NCI-H1436 (cell line): Measurements from ENCODE around the gene NTNG1.
"Not testable (repeated sequence)": the region's sequence is repeated elsewhere in the genome, so short reads cannot be mapped to it uniquely, and the experiment has no call there.

Experiments used
- DNase-seq: peaks from one replicate; lab custom pipeline; 2025; lab: John Stamatoyannopoulos, UW

Gene NTNG1

GRCh38 chr1:107140703-107141490 lies at the start of gene NTNG1:
Gene NTNG1, plus strand, starts transcription at chr1:107141039.
- no peak for DNase-seq

DNA sequence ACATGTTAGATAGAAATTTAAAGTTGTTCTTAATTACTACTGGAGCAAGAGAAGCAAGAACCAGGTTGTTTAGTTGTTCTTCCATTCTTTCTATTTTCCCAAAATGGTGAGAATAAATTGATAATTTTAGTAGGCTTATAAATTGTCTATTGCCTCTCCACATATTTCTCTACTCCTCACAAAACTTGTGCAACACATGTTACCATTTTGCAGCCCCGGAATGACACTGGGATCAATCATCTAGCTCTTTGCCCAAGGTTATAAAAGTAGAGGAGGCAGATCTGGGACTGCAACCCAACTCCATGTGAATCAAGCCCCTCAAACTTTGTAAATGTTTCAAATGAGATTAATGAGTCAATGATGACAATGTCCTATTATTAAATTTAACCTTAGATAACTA lies 49.4 kb upstream of the NTNG1 start:
- no peak for DNase-seq

- DNase-seq: not testable (repeated sequence)
Measured at GRCh38 chr1:107093395-107093794, 47.4 kb upstream of the NTNG1 start.

DNA sequence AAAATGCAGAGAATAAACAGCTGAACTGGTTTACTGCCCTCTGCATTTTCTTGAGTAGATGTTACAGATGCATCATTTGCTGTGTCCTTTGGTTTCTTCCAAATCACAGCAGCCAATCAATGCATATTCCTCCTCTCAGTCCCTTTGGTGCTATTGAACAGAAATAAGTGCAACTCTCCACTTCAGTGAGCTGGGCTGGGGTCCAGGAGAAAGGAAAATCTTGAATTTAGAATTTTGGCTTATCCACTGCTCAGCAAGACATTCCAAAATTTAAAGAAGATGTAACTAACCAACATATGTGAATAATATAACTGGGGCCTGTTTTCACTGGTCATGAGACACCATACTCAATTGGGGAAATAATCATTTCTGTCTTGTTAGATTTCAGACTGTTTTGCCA lies 45.2 kb upstream of the NTNG1 start:
- DNase-seq: no peak

DNA sequence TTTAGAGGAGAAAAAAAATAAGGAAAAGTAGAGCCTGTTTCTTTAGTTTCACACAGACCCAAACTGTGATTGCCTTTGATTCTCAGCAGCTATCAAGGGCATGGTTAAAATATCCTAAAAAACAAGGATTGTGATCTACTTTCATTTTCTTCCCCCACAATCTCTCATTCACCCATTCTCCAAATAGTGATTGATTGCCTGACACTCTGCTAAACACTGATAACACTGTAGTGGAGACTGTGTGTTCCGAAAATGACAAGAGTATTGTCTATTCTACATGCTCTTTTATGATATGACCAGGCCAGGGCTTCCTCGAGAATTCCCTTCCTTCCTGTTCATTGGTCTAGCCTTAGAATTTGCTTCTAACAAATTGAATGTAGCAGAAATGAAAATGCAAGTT lies 44.1 kb upstream of the NTNG1 start:
- DNase-seq: no peak

DNA sequence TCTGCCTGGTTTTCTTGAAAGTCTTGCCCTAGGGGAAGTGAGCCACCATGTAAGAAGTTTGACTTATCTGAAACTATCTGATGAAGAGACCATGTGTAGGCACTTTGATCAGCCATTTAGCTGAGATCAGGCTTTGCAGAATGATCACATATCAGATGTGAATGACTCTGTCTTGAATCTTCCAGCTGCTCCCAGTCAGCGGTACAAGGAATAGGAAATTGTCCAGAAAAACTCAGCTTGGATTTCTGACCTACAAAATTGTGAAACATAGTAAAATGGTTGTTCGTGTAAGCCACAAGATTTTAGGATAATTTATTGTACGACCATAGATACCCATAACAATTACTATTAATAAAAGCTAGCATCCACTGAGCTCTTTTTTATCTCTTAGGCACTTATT lies 41.9 kb upstream of the NTNG1 start:
- no peak for DNase-seq

- DNase-seq: no peak
Measured at GRCh38 chr1:107100331-107100984, 40.4 kb upstream of the NTNG1 start.

DNA sequence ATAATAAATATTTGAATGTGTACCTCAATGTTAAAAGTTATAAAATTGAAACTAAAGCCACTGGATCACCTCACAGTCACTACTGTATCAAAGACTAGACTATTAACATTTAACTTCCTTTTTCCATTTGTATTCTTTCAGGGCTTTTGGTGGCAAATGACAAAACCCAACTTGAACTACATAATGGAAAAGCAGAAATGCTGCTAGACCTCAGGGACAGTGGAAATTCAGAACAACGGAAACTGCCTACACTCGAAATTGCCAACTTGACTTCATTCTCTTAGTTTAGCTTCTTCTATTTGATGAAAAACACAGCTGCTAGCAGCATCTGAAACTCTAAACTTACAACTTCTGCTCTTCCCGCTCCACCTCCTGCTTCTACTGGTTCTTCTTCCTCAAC lies 34.9 kb upstream of the NTNG1 start:
- DNase-seq: no peak

- no peak for DNase-seq
Measured at GRCh38 chr1:107110326-107110725, 30.5 kb upstream of the NTNG1 start.

DNA sequence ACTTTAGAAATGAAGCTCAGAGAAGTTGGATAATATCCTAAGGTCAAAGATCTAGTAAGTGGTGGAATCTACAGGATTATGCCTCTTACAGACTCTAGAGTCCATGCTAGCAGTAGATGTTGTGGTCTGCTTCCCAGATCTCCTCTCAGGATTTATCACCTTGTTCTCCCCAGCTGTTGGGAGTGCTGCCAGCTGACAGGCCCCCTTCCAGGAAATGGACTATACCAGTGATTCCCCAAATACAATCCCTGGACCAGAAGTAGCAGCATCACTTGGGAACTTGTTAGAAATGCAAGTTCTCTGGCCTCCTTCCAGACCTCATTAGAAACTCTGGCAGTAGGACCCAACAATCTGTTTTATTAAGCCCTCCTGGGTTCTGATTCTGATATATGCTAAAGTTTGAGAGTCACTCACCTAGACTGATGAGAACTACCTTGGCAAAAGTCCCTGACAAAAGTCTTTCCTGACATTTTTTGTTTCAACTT lies 24.5 kb upstream of the NTNG1 start:
- DNase-seq: no peak

- DNase-seq: no peak
Measured at GRCh38 chr1:107122225-107122624, 18.6 kb upstream of the NTNG1 start.

DNA sequence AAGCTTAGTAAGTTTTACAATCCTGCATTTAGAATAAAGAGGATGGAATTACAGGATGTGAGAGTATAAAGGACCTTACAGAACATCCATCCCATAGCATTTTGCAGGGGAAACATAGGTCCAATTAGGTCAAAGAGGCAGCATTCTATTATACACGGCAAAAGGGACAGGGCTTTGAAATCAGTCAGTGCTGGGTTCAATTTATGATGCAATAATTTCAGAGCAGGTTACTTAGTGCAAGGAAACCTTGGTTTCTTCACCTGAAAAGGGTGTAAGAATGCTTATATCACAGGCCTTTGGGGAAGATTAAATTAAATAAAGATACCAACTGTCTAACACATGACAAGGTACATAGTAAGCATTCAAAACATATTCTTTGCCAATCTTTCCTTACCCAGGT lies 17.1 kb upstream of the NTNG1 start:
- no peak for DNase-seq

- no peak for DNase-seq
Measured at GRCh38 chr1:107124694-107125093, 16.1 kb upstream of the NTNG1 start.

DNA sequence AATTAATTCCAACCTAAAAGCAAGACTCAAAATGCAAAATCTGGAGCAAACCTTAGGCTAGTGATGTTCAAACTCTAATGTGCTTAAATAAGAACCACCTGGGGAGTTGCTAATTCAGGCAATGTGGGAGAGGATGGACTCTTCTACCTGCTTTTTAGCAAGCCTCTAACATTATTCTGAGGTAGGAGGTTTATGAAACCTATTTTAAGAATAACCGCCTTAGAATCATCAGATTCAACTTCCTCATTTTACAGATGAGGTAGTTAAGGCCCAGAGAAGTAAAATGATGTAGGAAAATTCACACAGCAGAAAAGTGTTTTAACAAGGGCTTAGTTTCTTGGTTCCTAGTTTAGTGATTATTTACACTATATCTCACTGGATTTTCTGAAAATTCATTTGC lies 8.6 kb upstream of the NTNG1 start:
- DNase-seq: no peak

DNA sequence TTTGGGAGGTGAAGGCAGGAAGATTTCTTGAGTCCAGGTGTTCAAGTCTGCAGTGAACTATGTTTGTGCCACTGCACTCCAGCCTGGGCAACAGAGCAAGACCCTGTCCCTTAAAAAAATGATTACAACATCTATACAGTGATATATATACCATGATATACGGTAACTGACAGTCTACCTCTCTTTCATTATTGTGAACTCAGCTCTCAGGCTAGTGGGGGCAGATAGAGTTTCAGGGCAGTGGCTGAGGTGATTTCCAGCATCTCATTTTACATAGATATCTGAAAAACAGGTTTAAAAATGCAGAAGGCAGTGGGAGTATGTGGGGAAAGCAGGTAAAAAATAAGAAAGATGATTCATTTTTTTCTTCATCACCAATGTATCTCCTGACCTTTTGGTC lies 8.1 kb upstream of the NTNG1 start:
- no peak for DNase-seq

DNA sequence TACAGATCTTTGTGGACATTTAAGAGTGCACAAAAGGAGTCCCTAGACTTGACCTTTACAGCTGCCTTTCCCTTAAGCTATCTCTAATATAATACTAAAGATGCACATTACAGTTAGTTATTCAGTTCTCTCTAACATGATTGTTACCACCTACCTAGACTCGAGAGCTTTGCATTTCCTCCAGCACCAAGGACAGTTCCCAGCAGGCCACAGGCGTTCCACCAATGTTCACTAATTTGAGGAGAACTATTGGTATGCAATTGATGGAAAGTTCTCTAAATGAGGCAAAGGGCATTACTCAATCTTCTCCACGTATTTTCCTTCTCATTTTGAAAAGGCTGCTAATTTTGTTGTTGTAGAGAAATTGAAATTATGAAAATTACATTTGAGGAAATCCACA lies 5.4 kb upstream of the NTNG1 start:
- DNase-seq: no peak

GRCh38 chr1:107138166-107138565 lies 2.7 kb upstream of the NTNG1 start:
- DNase-seq: no peak

DNA sequence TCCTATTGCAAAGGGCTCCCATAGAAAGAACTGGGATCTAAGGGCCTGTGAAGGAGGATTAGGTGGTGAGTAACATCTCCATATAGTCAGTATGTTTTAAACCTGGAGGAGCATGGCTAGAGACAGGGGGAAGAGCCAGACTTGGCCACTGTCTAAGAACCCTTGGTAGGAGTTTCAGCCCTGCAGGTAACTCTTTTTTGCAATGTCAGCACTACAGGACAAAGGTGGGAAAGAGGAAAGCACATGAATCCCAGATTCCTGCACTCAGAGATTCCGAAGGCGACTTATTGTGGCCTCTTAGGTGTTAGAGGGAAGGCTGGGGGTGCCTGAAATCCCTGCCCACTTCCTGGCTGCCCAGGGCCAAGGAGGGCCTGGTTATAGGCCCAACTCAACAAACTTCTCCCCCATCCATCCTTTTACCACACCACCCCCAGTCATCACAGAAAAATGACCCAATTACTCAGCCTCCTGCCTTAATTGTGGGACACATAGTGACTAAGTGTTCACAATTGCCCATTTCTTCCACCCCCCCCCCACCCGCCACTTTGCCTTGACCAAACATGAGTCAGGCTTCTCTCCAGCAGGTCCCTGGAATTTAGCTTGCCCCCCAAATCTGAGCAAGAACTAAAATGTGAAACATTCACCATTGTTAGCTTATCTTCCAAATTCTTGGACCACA lies 1.9 kb upstream of the NTNG1 start:
- no peak for DNase-seq

- DNase-seq: no peak
Measured at GRCh38 chr1:107139833-107140702, 771 bp upstream of the NTNG1 start.

DNA sequence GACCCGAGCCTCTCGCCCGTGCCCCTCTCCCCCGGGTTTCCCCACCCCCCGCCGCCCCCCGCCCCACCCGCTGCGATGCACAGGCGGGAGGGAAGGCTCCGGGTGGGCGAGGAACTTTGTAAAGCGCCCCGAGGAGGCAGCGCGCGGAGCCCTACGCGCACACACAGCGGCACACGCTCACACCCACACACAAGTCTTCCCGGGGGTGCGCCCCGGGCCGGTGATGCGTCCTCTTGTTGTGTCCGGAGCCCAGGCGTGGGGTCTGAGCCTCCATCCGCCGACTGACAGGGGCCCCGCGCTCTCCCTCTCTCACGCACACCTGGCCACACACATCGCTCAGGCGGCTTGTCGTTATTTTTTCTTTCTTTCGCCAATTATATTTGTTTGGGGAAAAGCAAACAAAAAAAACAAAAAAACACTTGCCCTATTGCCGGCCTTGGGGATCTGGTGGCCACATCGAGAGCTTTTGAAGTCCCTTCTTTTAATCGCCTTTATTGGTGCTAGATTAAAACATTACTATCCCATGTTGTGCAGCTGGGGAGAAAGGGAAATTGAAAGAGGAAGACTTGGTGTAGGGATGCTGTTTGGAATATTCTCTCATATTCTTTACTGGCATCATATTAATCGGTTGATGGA lies 770 bp downstream of the NTNG1 start:
- no peak for DNase-seq

DNA sequence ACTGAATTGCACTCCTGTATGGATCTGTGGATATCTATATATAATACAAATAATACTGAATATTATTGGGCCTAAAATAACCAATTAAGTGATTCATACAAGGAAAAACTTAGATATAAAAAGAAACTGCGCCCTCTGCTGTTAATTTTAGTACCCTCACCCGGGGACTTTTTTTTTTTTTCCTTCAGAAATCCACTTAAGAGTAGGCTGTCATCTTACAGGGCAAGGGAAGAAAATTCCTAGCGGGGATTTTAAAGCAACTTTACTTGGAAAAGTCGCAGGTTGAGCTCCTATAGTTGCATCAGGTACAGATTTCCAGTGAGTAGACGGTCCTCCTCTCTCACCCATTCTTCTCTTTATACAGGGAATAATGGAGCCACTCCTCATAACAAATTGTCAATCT lies 1.3 kb downstream of the NTNG1 start:
- peak; percentile 44 for DNase-seq

GRCh38 chr1:107142666-107143065 lies 1.8 kb downstream of the NTNG1 start:
- DNase-seq: no peak
